Nephron (organoid): ENCODE results near the gene GUCY1A1.

Experiments
- H3K27ac Mint-ChIP-seq, 3 experiments: 2 replicates each; pipeline ENCODE4 v1.8.0; 2020; ENCODE audit warnings: mixed read lengths in 3 of 3, mild to moderate bottlenecking in 2 of 3, moderate library complexity in 1 of 3
- H3K27me3 Mint-ChIP-seq: 2 replicates; pipeline ENCODE4 v1.8.0; 2021; ENCODE audit warnings: low read depth, mild to moderate bottlenecking, moderate library complexity, mixed read lengths
- H3K36me3 Mint-ChIP-seq: 2 replicates; pipeline ENCODE4 v1.8.0; 2020; ENCODE audit warnings: low read depth, mixed read lengths
- H3K4me1 Mint-ChIP-seq: 2 replicates; pipeline ENCODE4 v1.8.0; 2020; ENCODE audit warnings: mixed read lengths
- H3K4me3 Mint-ChIP-seq, 3 experiments: 2 replicates each; pipeline ENCODE4 v1.8.0; 2020; ENCODE audit warnings: mild to moderate bottlenecking in 3 of 3, mixed read lengths in 3 of 3, moderate library complexity in 2 of 3
- H3K9me3 Mint-ChIP-seq: 2 replicates; pipeline ENCODE4 v1.8.0; 2020; ENCODE audit warnings: mixed read lengths
- TF ChIP-seq, protein P1 (sequence below), 3 experiments: fragments of 200-600 bp; sonication (generic); IDR thresholded peaks; one replicate each; pipeline ENCODE4 v1.5.0; 2021; ENCODE audit warnings: antibody characterized with exemption in 3 of 3; ENCODE audit not compliant: unreplicated experiment in 3 of 3

The GUCY1A1 gene

DNA sequence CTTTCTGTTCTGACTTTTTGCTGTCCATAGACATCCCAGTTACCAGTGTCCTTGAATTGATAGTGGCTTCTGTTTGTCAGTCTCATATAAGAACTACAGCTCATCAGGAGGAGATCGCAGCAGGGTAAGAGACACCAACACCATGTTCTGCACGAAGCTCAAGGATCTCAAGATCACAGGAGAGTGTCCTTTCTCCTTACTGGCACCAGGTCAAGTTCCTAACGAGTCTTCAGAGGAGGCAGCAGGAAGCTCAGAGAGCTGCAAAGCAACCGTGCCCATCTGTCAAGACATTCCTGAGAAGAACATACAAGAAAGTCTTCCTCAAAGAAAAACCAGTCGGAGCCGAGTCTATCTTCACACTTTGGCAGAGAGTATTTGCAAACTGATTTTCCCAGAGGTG, 30.1 kb downstream of the GUCY1A1 start:
- TF ChIP-seq, protein P1, sequence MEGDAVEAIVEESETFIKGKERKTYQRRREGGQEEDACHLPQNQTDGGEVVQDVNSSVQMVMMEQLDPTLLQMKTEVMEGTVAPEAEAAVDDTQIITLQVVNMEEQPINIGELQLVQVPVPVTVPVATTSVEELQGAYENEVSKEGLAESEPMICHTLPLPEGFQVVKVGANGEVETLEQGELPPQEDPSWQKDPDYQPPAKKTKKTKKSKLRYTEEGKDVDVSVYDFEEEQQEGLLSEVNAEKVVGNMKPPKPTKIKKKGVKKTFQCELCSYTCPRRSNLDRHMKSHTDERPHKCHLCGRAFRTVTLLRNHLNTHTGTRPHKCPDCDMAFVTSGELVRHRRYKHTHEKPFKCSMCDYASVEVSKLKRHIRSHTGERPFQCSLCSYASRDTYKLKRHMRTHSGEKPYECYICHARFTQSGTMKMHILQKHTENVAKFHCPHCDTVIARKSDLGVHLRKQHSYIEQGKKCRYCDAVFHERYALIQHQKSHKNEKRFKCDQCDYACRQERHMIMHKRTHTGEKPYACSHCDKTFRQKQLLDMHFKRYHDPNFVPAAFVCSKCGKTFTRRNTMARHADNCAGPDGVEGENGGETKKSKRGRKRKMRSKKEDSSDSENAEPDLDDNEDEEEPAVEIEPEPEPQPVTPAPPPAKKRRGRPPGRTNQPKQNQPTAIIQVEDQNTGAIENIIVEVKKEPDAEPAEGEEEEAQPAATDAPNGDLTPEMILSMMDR (IDR thresholded peaks at IDR 0.05; ENCODE audit: unreplicated experiment in 3 of 3), result no peak
- peaks cover 3% of the 10 kb centered on the region for H3K27me3 Mint-ChIP-seq
- H3K27ac Mint-ChIP-seq, result peak overlapping the region in 2 of 3 experiments; percentile 14 to 19
- H3K4me1 Mint-ChIP-seq, result no peaks in the 10 kb centered on the region
- H3K4me3 Mint-ChIP-seq, result no peak overlapping the region
- no peaks in the 10 kb centered on the region for H3K9me3 Mint-ChIP-seq
- H3K36me3 Mint-ChIP-seq, result peaks cover 28% of the 10 kb centered on the region

GRCh38 chr4:155701827-155702226, 35.2 kb downstream of the GUCY1A1 start:
- Mint-ChIP-seq H3K9me3 (no peaks in the 10 kb centered on the region), H3K36me3 (peaks cover 35% of the 10 kb centered on the region), H3K4me1 (peaks cover 16% of the 10 kb centered on the region), H3K27me3 (peaks cover 3% of the 10 kb centered on the region), H3K27ac (no peak overlapping the region), H3K4me3 (no peak overlapping the region)
- TF ChIP-seq, protein P1 (IDR thresholded peaks at IDR 0.05; ENCODE audit: unreplicated experiment in 3 of 3), result no peak

DNA sequence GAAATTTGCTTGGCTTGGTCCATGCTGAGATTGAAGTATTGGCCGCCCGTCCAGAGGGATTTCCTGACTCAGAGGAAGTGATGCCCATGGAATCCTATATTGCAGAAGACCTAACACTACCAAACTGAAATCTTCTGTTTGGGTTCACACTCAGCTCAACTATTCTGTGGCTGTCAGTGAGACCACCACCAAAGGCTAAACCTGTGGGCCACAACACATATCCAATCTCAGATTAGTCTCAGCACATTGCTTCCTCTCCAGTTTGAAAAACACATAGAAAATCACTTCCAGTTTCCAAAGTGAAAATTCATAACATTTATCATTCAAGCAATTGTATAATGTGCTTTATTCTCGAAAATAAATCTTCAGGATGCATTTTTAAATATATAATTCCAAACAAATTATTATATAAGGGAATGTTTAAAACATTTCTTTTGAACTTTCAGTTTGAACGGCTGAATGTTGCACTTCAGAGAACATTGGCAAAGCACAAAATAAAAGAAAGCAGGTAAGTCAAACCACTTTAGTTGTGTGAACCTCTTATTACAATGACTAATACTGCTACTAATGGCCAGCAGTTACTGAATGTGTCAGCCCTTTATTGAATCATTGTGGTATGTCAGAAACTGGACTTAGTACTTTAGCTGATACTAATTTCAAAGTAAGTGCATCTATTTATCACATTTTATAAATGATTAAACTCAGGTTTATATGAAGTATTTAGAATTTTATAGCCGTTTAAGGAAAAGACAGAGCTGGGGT, 37.0 kb downstream of the GUCY1A1 start:
- Mint-ChIP-seq H3K9me3 (no peaks in the 10 kb centered on the region), H3K4me3 (no peak overlapping the region), H3K27ac (no peak overlapping the region), H3K36me3 (peaks cover 21% of the 10 kb centered on the region), H3K27me3 (no peaks in the 10 kb centered on the region), H3K4me1 (peaks cover 16% of the 10 kb centered on the region)
- TF ChIP-seq, protein P1 (IDR thresholded peaks at IDR 0.05; ENCODE audit: unreplicated experiment in 3 of 3), result no peak

DNA sequence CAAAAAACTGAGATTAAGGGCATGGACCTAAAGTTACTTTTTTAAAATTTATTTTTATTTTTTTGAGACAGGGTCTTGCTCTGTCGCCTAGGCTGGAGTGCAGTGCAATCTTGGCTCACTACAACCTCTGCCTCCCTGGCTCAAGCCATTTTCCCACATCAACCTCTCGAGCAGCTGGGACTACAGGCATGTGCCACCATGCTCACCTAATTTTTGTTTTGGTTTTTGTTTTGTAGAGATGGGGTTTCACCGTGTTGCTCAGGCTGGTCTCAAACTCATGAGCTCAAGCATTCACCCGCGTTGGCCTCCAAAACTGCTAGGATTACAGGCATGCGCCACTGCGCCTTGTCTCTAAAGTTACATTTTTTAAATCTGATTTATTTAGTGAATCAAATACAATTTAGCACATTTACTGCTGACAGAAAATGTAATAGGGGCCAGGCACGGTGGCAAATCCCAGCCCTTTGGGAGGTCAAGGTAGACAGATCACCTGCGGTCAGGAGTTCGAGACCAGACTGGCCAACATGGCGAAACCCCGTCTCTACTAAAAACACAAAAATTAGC, 38.3 kb downstream of the GUCY1A1 start:
- no peaks in the 10 kb centered on the region for H3K27me3 Mint-ChIP-seq
- peaks cover 21% of the 10 kb centered on the region for H3K36me3 Mint-ChIP-seq
- H3K9me3 Mint-ChIP-seq, result no peaks in the 10 kb centered on the region
- H3K27ac Mint-ChIP-seq, result peak overlapping the region in 1 of 3 experiments; percentile 88
- H3K4me3 Mint-ChIP-seq, result no peak overlapping the region
- TF ChIP-seq, protein P1 (IDR thresholded peaks at IDR 0.05; ENCODE audit: unreplicated experiment in 3 of 3), result no peak
- H3K4me1 Mint-ChIP-seq, result peaks cover 18% of the 10 kb centered on the region

DNA sequence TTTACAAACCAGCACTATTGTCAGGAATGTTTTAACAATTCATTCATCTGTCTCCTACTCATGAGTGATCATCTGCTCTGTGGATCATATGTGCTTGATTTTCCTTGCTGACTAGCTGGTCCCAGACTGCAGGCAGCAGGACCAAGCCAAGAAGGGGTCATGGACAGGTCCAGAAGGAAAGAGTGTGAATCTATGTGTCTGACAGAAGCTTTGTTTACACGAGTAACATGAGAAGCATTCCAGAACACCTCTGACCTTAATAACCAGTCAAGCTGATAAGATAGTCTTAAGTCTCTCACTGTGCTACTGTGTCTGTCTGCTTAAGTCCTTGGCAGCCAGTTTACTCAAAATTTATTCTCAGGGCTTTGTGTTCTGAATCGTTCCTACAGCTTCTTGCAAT, 39.0 kb downstream of the GUCY1A1 start:
- no peaks in the 10 kb centered on the region for H3K9me3 Mint-ChIP-seq
- H3K27me3 Mint-ChIP-seq, result no peaks in the 10 kb centered on the region

More for the DNA sequence above, 39.0 kb downstream of the GUCY1A1 start:
- peaks cover 26% of the 10 kb centered on the region for H3K36me3 Mint-ChIP-seq
- H3K27ac Mint-ChIP-seq, result peak overlapping the region; percentile 64 to 88 (median 83)
- no peak overlapping the region for H3K4me3 Mint-ChIP-seq
- H3K4me1 Mint-ChIP-seq, result peaks cover 22% of the 10 kb centered on the region
- TF ChIP-seq, protein P1 (IDR thresholded peaks at IDR 0.05; ENCODE audit: unreplicated experiment in 3 of 3), result no peak
